HG03565 (cell line): Measurements from ENCODE around the gene CLNK.

ENCODE experiments used
- ATAC-seq: cut with Tn5 transposase; IDR thresholded peaks from one replicate; pipeline ENCODE4 v1.9.1; 2021; ENCODE audit warnings: mild to moderate bottlenecking, moderate library complexity; ENCODE audit not compliant: unreplicated experiment

CLNK gene

DNA sequence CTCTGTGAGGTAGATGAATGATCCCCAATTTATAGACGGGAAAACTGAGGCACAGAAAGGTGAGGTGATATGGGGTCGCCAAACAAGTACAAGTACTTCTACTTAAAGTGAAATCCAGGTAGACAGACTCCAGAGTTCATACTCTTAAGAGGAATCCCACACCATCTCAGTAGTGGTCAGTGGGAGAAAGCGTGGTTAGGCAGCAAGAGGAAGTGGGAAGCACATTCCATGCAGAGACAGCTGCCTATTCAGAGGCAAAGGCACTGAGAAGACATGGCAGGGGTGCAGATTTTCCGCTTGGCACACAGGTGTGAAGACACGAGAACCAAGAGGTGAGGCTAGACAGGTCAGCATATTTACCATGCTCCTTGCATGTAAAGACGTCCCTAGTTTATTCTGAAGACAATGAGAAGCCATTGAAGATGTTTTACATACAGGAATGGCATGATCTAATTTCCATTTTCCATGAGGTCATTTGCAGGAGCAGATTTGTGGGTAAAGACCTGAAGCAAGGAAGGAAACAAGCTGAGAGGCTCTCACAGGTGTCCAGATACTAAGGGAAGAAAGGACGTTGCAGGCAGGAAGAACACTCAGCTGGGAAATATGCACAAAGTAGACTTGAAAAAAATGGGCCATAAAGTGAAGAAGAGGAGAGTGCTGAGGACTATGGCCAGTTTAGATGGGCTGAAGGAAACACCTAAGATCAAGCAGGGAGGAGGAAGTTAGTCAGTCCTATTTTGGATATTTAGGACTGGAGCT lies 17.3 kb upstream of the CLNK start:
- ATAC-seq: no peak

DNA sequence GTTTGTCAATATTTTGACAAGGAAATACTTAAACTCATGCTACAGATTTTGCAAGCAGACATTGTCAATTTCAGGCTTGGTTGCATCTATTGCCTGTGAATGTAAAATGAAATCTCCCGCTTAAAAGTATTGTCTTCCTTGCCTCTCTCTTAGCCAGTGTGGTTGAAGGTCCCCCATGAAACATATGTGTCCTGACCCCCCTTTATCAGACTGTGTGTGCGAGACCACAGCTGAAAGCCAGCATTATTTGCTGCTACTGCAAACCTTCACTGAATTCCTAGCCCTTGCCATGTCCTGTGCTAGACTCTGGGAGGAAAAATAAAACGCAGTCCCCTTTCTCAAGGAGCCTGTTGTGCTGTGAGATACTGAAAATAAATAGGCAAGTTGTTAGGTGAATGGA lies 16.6 kb upstream of the CLNK start:
- ATAC-seq: no peak

DNA sequence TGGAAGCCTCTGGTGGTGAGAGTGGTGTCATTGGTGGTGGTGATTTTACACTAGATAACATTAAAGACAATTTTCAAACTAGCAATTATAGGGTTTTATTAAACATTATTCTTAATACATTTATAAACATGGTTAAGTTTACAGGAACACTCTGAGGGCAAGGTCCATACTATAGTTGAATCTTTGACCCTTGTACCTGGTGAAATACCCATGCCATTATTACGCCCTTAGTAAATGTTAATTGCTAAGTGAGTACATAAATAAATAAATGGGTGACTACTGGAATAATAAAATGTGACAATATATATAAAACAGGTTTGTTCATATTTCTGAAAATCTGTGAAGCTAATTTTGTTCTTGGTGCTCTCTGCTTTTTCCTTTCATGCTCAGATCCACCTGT lies 13.6 kb upstream of the CLNK start:
- no peak for ATAC-seq

DNA sequence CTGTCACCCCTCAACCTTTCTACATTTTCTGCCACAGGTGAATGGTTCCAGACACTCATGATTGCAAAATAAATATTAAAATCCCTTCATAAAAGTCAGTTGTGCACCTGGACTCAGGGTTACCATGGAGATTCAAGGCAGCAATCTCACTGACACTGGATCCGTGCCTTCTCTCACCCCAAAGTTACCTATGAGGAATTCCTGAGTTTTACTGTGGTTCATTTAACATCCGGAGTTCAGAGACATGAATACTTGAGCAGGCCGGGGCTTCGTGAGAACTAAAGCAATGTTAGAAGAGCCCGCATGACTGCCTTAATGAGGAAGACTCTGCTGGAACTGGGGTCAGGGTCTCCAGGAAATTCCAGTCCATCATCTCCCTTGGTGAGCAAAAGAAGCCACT lies 12.5 kb upstream of the CLNK start:
- ATAC-seq: no peak

DNA sequence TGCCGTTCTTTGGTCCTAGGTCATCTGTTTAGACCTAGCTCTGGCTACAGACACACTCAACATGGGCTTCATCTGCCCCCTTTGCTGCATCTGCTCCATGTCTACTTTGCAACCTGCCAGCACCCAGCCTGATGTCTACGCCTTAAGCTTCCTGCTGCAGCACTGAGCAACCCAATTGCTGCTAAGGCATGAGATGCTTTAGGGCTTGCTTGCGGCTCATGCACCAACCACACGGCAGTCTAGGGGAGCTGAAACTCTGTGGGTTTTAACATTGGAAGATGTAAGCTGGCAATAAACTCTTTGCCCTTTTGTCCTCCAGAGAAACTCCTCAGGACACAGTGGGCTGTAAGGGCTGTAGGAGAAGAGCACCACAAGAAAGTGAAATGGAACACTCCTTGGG lies 11.7 kb upstream of the CLNK start:
- no peak for ATAC-seq

DNA sequence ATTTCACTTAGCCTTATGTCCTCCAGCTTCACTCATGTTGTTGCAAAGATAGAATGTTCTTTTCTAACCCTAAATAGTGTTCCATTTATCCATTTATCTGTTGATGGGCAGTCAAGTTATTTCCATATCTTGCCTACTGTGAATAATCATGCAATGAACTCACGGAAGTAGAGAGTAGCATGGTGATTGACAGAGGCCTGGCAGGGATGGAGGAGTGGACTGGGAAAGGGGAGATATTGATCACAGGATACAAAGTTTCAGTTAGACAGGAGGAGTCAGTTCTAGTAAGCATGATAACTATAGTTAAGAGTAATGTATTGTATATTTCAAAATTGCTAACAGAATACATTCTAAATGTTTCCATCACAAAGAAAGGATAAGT lies 10.3 kb upstream of the CLNK start:
- no peak for ATAC-seq

DNA sequence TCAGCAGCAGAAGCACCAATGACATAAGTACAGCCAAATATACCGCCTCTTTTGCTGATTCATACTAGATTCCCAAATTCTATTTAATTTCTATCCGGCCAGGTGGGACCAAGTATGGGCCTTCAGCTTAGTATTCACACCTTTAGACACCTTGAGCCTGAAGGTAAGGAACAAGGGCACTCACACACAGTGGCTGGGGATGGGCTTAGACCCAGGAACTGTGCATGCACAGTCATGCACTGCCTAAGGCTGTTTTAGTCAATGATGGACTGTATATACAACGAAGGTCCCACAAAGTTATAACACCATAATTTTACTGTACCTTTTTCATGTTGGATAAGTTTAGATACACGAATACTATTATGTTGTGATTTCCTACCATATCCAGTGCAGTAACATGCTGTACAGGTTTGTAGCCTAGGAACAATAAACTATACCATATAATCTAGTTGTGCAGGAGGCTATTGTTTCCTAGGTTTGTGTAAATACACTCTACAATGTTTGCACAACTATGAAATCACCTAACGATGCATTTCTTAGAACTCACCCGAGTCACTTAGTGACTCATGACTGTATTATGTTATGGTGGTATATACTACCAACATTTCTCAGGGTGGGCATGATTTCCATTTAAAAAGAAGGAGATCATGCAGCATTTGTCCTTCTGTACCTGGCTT lies 9.7 kb upstream of the CLNK start:
- ATAC-seq: no peak

DNA sequence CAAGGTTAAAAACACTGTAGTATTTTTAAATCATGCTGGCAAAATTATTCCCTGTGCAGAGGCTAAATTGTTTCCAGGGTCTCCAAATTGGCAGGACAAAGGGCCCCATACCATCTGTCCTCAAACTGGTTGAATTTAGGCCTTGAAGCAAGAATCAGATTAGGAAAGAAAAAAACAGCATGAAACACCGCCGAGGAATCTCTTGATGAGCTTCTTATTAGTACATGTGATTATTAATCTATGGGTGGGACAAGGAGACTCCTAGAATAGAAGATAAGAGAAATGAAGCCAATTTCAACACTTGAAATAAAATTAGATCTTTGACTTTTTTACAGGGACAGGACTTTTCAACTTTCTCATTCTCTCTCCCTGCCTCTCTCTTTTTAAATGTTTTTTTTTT lies 7.1 kb upstream of the CLNK start:
- no peak for ATAC-seq

DNA sequence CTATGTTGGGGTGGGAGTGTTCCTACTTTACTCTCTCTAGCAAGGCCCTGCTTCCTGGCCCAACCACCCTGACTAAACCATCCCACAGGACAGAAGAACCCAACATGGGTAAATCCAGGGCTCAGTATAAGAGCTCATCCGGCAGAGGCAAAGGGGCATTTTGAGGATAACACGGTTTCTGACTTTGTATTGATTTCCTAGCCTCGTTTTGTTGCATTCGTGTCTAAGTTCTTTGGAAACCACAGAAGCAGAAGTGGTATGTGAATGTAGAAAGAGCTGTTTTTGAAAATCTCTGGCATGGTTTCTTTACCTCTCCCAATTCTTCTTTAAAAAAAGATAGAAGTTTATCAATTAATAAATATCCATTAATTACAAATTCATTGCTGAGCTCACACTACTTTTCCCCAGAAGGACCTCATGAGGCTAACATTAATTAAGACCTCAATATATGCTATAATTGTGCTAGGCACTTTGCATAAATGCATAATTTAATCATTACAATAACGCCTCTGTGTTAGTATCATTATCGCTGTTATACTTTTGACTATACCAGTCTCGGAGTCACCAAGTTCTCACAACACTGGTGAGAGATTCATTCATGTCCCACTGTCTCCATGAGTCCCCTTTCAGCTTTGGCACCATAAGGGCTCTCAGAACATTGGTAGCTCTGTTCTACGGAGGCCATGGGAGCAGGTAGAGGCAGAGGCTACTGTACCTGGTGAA lies 5.8 kb upstream of the CLNK start:
- ATAC-seq: no peak

DNA sequence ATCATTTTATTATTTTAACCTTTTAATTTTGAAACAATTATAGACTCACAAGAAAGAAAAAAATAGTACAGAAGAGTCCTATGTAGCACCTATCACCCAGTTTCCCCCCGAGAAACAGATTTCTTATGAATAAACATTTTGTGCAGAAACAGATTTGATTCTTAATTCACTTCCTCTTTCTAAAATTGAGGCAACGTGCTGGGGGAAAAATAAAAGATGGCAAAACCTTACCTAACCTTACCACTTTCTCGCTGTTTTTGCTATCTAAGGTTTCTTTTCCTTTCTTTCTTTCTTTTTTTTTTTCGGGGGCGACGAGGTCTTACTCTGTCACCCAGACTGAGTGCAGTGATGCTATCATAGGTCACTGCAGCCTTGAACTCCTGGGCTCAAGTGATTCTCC lies 4.3 kb upstream of the CLNK start:
- ATAC-seq: no peak

DNA sequence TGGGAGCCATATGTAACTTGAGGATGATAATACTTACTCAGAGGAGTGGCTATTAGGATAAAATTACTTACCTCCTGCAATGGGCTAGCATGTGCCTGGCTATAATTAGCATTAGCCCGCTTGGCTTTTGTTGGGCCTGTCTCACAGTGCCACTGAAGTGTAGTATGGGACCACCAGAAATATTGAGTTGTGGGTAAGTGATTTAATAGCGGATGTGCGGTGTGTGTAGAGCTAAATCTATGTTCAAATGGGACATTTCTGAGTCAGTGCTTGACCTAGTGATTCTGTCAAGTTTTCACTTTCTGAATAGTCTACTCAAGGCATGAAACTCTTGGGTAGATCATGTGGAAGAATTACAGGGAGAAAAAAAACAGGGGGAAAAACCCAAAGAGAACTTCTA lies 3.5 kb upstream of the CLNK start:
- ATAC-seq: peak; percentile 47

DNA sequence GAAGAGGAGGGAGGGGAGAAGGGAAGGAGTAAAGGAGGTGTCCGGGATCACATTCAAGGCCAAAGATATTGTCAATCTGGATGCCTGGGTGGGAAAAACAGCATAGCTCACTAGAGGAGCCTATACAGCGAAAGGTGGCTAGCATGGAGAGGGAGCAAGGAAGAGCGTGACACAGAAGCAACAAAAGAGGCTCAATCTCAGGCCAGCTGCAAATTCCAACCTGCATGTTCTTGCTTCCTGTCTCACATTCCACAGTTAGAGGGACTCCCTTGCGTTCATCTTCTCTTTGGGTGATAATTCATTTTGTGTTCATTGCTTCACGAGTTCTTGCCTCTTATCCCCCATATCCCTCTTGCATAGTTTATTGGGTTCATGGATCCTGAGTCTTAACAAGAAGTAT lies 3.0 kb upstream of the CLNK start:
- no peak for ATAC-seq

DNA sequence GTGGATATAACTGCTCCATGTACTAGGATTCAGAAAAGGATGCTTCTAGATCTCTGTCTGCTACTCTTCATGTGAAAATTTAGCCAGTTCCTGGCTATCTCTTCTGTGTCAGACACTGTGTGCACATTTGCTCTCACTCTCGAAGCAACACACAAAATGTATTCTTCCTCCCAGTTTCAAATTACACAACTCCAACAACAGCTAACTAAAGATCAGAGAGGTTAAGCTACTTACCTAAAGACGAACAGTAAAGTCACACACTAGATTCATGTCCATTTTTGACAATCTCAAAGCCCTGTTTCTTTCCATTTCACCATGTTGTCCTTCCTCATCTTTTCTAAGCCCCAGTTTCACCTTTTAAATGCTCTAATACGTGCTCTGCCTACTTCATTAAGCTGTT lies 2.2 kb downstream of the CLNK start:
- ATAC-seq: no peak

DNA sequence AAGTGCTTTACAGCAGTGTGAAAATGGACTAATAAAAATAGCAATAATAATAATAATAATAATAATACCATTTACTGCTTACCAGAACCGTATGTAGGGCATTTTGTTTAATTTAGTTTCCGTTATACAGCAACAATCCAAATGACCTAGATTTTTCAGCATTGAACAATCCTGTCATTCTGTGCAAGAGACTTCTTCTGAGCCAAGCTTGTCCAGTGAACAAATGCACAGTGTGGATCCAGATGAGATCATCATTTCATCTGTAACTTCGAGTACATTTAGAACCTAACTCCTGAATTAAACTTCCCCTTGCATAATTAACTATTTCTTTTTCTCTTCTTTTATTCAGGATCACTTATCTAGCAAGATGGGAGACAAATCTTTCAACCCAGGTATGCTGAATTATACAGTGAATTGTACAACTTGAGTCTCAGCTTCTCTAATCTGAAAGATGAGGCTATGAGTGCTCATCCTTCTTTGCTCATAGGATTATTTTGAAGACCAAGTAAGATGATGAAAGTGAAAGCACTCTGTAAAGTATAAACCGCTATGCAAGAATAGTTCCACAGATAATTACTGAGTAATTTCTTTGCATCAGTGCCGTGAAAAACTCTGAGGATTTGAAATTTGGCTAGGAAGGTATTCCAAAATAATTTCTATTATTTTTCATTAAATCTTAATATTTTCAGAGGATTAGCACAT lies 6.6 kb downstream of the CLNK start:
- ATAC-seq: peak; percentile 57

DNA sequence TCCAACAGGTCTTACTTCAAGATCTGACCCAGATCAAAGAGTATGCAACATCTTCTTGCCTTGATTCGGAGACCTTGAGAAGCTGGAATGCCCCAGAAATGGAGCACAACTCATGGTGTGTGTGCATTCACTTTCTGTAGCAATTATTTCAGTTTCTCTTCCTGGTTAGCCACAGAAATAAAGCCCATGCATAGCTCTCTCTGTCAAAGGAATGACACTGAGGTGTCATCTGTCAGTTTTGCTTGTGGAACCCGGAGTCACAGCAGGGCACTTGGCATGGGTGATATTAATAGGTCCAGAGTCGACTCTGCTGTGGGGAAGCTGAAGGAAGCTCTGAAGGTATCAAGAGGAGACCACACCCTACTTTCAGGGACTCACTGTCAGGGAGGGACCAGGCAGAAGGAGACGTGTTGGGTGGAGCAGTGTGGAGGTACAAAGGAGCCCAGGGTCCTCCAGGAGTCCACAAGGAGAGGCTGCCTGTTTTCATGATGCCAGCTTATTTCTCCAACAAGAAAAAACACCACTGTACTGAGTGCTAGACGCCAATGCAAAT lies 10.7 kb downstream of the CLNK start:
- ATAC-seq: peak; percentile 47

DNA sequence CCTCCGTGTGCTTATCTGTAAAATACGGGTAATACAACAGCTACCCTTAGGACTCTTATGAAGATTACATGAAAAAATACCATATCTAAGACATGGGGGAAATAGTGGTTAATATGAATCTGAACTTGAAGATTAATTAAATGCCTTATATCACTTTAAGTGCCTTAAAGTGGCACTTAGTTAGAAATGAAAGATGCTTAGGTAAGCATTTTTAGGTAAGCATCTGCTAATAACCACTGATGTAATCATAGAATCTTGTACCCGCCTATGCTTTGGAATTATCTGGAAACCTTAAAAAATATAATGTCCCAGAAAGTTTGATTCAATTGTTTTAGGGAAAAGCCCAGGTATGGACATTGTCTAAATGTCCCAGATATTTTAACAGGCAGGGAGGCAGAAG lies 12.2 kb downstream of the CLNK start:
- no peak for ATAC-seq

DNA sequence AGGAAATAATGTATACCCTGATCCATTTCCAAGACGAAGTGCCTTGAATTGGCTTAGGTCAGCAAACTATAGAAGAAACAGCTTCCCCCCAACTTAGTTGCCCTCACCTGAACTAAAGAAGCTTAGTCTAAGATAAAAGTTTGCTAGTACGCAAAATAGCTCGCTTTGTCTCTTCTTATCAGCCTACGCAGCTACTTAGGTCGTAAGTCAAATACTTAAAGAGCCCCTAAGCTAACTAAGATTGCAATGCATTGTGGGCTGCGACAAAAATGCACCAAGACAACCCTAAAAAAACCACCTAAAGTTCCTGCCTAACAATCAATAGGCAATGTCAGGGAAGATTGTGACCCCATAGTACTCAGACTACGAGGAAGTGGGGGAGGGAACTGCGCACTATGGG lies 12.8 kb downstream of the CLNK start:
- ATAC-seq: no peak

DNA sequence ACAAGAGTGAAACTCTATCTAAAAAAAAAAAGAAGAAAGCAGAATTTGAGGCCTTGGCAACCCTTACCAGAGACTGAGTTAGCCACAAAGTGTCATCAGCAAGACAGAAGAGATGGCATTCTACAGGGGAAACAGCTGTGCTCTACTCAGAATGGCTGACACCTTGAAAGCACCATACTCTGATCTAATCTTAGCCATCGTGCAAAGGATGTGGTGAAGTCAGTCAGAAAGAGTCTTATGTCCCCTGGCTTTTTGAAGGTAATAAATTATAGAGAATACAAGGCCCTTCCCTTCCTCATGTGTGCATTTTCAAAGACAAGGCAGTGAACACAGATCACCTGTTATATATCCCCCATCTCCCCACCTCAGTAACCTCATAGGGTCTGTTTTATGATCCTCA lies 13.2 kb downstream of the CLNK start:
- peak; percentile 89 for ATAC-seq

DNA sequence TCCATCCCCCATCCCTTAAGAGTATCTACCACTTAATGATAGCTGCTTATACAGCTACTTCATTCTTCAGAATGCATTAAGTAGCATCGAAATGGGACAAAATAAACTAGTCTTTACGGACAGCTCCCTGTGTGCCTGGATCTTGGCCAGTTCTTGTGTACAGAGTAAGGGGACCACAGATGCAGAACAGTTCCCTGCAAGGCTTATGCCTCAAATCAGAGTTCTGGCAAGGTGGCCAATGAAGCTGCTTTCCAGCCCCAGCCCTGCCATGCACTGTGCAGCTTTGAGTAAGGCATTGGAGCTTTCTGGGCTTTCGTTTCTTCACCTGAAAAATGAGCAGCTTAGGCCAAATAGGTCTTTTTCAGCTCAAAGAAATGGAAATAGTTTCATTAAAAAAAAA lies 14.2 kb downstream of the CLNK start:
- no peak for ATAC-seq

DNA sequence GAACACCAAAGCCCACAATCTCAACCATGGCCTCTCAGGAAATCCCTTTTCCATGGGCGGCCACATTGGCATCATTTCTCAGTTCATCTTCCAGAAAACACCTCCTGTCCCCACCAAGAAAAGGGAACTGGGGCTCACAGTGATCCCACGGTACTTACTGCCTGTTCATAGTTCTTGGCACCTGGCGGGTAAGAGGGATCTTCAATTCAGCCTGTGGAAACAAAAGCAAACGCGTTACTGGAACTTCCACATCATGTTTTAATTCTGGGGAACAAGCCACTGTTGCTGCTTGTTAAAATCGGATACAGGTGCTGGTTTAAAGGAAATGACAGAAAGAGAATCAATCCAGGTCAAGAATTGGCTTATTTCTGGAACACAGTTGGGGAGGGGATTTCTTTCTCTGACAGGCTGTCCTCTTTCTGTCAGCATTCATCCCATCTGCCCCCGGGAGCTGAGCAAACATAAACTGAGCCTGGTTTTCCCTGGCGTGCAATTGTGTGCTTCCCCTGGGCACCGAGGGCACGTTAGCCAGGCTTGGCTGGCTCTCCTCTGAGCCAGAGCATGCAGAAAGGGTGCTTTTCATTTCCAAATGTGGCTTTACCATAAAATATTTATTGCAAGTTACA lies 16.8 kb downstream of the CLNK start:
- ATAC-seq: no peak

DNA sequence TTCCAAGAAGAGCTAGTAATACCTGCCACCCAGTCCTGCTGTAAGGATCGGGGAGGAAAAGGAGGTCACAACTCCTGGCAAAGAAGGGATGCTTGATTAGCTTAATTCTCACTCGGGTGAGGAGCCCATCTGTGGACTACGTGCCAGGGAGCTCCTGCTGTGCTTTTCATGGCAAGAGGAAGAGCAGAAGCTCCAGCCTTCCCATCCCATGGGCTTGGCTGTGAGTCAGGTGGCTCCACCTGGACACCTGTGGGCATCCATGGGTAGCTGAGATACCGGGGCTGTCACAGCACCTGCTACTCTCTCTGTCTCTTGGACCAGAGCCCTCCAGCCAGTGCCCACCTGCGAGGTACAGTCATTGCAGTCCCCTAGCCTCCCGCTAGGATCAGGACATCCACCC lies 18.0 kb downstream of the CLNK start:
- no peak for ATAC-seq
